HT-29 (cell line): Measurements from ENCODE around the gene SERPINA7. TPM values are rescaled to one million over a fixed set of nuclear protein-coding genes. Genes with fewer than 3 reads are reported as not detected.
"Not testable (repeated sequence)": the region's sequence is repeated elsewhere in the genome, so short reads cannot be mapped to it uniquely, and the experiment has no call there.

Source experiments
- DNase-seq: peaks from one replicate; pipeline ENCODE4 v3.0.0-alpha.2; 2015; ENCODE audit warnings: low spot score
- total RNA-seq: library from RNA; depleted of rRNA; stranded (reverse); fragments of >200 nt; shearing (Covaris generic); gene quantifications from 2 replicates; pipeline ENCODE4 v1.2.3, GENCODE V29; 2014; rRNA removed

The SERPINA7 gene, protein sequence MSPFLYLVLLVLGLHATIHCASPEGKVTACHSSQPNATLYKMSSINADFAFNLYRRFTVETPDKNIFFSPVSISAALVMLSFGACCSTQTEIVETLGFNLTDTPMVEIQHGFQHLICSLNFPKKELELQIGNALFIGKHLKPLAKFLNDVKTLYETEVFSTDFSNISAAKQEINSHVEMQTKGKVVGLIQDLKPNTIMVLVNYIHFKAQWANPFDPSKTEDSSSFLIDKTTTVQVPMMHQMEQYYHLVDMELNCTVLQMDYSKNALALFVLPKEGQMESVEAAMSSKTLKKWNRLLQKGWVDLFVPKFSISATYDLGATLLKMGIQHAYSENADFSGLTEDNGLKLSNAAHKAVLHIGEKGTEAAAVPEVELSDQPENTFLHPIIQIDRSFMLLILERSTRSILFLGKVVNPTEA
- total RNA-seq: not detected in 2 replicates

DNA sequence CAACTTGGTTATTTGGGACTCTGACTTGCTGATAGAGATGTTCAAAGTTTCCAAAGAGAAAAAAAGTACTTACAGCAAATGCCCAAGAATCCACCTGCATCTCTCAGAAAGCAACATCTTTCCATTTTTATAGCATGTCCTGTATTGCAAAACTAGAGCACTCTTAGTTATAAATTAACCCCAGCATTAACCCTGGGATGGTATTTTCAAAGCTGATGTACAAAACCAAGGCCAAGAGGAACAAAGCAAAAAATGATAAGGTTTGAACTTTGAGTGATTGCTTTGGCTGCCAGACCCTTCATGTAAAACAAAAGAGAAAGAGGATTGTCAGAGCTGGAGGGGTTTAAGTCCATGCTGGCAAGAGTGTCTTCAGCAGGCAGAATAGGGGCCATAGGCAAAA is at the start of gene SERPINA7:
Gene SERPINA7, minus strand, starts transcription at position 103 of the 400 bp plus-strand sequence. CDS start 1,669 bp downstream, outside the sequence.
- no peak for DNase-seq

DNA sequence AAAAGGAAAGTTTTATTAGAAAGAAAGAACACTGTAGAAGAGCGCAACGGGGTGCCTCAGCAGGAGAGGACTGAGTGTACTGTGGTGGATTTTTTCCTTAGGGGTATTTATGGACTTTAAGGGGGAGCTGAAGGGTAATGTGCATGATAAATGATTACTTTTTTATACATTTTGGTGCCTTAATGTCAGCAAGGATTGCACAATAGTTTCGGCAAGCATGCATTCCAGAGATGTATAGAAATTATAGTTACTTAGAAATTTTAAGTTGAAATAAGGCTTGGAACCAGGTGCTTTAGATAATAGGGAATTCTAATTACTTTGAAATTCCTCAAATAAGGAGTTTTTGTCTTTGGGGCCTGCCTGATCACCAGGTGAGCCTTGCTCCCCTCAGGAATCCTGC is 30.5 kb upstream of the SERPINA7 start:
- DNase-seq: no peak

DNA sequence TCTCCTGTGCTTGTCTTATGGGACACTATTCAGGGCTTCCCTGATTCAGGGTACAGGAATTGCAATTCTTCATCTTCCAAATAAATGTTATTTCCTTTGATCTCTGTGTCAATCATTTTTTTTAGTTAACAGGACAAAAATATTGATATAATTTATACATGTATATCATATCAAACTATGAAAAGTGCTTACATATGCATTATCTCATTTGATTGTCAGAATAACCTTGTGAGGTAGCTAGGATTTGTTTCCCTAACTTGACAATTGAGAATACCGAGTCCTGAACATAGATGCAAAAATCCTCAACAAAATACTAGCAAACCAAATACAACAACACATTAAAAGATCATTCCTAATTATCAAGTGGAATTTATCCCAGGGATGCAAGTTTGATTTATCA is 11.5 kb upstream of the SERPINA7 start:
- no peak for DNase-seq

DNA sequence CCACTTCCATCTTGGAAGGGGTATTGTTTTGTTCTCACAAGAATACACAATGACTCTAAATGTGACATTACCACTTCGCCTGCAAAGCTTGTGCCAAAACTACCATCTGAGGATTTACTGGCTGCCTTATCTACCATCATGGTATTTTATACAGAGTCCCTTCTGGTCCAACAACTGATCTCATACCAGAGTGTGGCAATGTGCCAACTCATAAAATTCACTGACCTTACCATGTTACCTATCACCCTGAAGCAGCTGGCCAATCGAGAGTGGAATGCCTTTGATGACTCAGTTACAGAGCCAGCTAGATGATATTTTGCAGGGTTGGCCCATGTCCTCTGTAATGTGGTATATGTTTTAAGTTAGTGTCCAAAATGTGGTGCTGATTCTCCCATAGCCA is 3.8 kb upstream of the SERPINA7 start:
- DNase-seq: peak; percentile 54

DNA sequence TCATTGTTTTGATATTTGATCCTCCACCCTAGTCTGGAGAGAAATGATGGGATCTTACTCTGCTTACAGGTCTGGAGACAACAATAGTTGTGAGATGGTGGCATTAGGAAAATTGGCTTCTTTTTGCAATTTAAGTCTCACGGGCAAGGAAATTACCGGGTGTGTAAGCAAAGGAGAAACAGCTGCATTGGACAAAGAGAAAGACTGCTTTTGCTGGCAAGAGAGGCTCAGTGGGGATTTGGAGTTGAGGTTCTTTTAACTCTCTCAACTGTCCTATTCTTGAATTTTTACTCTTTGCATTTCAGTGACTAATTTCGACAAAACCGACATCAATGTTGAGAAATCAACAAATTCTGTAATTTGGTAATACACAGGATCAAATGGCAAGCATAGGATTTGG is 2.3 kb upstream of the SERPINA7 start:
- DNase-seq: no peak

DNA sequence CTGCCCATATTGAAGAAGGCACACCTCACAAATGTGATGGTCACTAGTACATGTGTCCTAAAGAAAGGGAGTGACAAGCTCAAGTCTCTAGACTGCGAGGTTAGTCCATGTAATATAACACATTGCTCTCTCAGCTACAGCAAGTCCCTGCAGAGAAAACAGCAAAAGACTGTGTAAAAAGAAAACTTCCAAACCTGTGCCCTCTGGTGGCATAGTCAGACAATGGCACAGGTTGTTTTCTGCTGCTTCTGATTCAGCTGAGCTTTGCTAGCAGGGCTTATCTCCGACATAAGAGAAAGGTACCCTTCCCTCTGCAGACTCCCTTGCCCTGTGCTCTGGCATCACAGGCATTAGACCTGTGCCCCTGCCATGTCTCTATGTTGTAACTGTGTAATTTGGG is 1.4 kb upstream of the SERPINA7 start:
- peak; percentile 48 for DNase-seq

DNA sequence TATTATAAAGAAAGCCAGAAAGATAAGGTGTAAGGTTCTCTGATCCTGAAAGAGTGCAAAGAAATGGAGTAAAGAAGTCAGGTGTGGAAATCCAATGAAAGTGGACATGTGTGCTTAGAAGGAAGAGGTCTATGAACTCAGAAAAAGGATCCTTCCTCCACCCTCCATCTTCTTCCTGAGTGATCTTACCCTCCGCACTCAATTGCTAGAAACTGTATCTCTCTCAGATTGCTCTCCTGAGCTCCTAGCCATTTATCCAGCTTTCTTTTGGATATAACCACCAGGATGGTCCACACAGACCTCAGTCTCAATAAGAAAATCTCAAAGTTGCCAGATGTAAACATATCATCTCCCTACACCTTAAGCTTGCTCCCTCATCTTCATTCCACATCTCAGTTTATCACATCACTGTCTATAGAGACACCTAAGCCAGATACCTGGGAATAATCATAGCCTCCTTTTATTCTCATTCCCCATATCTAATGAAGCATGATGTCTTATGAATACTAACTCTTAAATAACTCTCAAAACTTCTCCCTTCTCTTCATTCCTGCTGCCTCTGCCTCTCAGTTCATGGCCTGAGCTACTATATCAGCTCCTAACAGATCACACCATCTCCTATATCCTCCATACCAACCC is 573 bp downstream of the SERPINA7 start:
- DNase-seq: no peak

DNA sequence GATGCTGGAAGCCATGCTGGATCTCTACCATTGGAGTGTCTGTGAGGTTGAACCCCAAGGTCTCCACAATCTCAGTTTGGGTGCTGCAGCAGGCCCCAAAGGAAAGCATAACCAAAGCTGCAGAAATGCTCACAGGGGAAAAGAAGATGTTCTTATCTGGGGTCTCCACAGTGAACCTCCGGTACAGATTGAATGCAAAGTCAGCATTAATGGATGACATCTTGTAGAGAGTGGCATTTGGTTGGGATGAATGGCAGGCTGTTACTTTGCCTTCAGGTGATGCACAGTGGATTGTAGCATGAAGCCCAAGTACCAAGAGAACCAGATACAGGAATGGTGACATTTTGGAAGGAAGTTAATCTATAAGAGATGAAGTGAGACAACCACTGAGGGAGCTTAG is 1.8 kb downstream of the SERPINA7 start:
- no peak for DNase-seq

DNA sequence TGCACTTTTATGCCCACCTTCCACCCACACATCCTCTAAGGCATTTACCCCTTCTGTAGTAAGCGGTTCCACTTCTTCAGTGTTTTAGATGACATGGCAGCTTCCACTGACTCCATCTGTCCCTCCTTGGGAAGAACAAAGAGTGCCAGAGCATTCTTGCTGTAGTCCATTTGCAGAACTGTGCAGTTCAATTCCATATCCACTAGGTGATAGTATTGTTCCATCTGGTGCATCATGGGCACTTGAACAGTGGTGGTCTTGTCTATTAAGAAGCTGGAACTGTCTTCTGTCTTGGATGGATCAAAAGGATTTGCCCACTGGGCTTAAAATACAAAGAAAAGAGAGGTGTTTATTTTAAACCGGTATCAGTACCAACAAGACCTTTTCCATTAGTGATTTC is 3.5 kb downstream of the SERPINA7 start:
- peak; percentile 22 for DNase-seq

DNA sequence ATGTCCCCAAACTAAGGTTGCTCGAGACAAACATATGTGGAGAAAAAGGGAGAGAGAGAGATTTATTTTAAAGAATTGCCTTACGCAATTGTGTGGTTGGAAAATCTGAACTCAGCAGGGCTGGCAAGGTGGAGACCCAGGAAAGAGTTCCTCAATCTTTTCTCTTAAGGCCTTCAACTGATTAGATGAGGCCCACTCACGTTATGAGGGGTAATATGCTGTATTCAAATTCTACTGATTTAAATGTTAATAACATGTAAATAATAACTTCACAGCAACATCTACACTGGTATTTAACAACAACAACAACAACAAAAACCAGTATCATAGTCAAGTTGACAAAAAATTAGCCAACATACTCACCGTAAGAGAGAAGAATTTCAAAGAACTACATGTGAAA is 14.6 kb downstream of the SERPINA7 start:
- DNase-seq: no peak

DNA sequence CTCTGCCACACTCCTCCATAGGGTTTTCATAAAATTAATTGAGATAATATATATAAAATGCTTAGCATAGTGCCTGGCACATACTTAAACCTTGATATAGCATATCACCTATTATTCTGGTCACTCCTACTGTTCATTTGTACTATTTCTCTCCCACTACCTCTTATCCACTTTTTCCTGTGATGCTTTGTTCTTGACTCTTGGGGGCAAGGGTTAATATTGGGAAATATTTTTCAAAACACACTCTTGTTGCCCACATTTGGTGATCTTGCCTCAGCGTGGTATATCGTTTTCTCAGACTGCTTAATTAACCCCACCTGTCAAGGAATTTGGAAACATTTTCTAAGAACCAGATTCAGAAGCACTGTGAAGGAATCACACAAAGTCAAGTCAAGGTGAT is 16.3 kb downstream of the SERPINA7 start:
- DNase-seq: no peak

DNA sequence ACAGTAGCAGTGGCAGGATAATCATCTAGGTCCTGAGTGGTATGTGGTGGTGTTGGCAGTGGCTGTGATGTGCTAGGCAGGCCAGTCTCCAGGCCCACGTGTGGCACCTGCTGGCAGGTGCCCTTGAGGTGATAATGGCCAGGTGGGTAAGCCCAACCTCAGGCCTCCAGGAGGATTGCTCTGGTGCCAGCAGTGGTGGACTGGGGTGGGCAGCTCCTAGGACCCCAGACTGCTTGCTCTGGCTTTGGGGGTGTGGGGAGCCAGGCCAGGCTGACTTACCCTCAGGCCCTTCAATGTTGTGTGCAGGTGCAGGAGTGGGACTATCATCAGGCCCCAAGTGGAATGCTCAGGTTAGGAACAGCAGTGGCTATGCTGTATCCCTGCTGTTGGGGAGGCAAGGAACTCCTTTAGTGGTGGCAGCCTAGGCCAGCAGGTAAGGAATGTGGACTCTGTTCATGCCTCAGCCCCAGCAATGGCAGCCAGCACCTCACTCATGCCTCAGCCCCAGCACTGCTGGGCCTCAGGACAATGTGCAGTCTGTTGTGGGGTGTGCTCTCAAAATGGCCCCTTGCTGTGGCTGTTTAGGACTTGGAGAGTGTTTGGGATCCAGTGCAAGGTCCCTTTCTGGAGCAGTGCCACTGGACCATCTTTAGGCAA is 24.3 kb downstream of the SERPINA7 start:
- DNase-seq: no peak

DNA sequence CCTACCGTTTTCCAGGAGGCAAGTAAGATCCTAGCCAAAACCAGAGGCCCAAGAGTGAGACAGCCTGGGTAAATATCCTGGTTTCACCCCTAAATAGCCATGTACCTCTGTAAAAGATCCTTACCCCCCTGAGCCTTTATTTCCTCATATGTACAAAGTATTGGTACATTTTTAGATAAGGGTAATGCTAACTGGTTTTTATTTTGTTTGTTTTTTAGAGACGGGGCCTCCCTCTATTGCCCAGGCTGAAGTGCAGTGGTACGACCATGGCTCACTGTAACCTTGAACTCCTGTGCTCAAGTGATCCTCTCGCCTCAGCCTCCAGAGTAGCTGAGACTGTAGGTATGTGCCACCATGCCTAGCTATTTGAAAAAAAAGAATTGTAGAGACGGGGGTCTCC is 29.4 kb downstream of the SERPINA7 start:
- no peak for DNase-seq

DNA sequence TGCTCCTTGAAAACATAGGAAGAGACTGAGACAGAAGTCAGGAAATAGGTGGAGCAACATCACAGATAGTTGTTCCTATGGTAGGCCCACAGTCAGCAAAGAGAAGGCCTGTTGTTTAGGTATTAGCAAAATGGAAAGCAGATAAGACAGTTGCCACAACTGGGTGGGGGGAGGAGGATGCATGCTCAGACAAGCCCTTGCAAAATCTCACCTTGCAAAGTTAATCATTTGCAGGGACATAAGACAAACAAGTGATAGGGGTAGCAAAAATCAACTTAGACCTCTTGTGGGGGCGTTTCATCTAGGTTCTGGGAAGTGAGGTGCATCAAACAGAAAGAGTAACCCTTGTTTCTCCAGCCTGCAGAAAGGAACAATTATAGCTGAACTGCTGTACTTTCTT is 30.7 kb downstream of the SERPINA7 start:
- DNase-seq: no peak

DNA sequence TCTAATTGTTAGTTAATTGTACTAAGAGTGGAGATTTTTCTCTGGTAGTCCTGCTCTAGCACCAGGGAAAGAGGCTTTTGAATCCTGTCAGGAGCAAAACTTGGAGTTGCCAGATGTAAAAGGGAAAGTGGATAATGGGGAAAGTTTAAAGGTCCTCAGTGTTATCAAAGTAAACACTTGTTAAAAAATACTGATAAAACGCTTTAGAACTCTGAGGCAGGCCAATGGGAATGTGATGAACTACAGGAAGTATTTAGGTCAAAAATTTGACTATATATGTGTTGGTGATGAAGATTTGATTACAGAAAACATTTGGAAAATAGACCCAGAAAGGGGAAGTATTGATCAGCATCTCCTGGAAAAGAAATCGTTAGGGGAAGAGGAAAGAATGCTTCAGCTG is 32.8 kb downstream of the SERPINA7 start:
- no peak for DNase-seq

DNA sequence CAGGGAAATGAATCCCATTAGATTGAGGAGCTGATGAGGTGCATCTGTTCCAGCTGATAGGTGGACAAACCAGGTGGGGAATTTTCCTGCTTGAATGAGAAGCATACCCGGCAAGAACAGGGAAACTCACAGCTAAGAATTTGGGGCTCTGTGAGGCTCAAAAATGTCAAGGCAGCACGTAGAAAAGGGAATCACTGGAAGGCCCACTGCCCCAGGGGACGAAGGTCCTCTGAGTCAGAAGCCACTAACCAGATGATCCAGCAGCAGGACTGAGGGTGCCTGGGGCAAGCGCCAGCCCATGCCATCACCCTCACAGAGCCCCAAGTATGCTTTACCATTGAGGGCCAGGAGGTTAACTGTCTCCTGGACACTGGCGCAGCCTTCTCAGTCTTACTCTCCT is 37.9 kb downstream of the SERPINA7 start:
- DNase-seq: not testable (repeated sequence)

DNA sequence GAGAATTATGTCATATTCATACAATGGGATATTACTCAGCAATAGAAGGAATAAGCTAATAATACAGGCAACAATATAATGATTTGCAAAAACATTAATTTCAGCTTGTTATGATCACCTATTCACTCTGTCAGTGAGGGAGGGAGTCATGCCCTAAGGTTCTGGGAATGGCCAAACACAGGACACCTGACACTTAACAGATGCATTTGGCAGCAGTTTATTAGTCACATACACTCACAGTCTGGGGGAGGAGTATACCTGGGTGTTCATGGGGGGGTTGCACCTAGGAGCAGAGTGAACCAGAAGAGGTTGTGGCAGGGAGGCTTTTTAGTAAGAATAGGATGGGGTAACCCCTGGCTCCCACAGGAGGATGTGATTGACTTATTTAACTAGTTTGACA is 38.3 kb downstream of the SERPINA7 start:
- no peak for DNase-seq

DNA sequence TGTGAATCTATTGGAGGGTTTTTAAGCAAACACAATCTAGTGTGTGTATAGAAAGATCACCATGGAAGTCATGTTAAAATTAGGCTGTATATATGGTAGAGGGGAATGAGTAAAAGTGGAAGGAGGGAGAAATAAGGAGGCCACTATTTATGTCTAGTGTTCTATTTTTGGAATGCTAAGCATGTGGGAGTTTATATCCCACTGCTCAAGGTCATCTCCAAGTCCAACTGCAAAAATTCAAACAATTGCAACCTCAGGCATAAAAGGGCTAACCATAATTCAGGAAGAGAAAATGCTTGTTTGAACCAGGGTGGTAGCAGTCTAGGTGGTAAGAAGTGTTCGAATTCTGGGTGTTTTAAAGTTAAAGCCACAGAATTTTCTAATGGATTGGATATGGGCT is 39.2 kb downstream of the SERPINA7 start:
- no peak for DNase-seq

DNA sequence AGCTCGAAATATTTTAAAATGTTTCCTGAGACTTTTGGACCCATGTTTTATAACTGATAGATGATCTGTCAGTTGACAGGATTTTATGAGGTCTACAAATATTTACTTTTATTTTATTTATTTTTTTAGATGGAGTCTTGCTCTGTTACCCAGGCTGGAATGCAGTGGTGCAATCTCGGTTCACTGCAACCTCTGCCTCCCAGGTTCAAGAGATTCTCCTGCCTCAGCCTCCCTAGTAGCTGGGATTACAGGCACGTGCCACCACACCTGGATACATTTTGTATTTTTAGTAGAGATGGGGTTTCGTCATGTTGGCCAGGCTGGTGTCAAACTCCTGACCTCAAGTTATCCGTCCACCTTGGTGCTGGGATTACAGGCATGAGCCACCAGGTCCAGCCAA is 50.0 kb downstream of the SERPINA7 start:
- DNase-seq: not testable (repeated sequence)
